Endothelial cell of umbilical vein (primary cell): ENCODE data around the gene CRACR2B.

Source experiments
- CTCF ChIP-seq, 2 donors: IDR thresholded peaks; 1 replicate in 1 of 2; 2 replicates in 1 of 2; pipeline ENCODE4 v1.5.1; 2011; ENCODE audit warnings: low read length in 2 of 2, mild to moderate bottlenecking in 2 of 2, moderate library complexity in 2 of 2, control low read depth in 1 of 2, inconsistent platforms in 1 of 2, low read depth in 1 of 2; ENCODE audit not compliant: insufficient read depth in 1 of 2; ENCODE audit errors: extremely low read depth in 1 of 2
- FOS ChIP-seq: IDR thresholded peaks from 2 replicates; pipeline ENCODE4 v1.6.1; 2011; ENCODE audit warnings: mild to moderate bottlenecking, low read length, moderate library complexity, borderline replicate concordance; ENCODE audit not compliant: insufficient read depth
- MYC ChIP-seq: IDR thresholded peaks from one replicate; pipeline ENCODE4 v1.6.1; 2011; ENCODE audit warnings: mild to moderate bottlenecking, low read depth, low read length
- POLR2A ChIP-seq: IDR thresholded peaks from 2 replicates; pipeline ENCODE4 v1.6.1; 2012; ENCODE audit warnings: low read depth, mild to moderate bottlenecking, control low read depth, low read length
- POLR2AphosphoS5 ChIP-seq: IDR thresholded peaks from 2 replicates; pipeline ENCODE4 v1.6.1; 2012; ENCODE audit warnings: low read depth, mild to moderate bottlenecking, control low read depth, low read length, moderate library complexity; ENCODE audit not compliant: insufficient read depth

- TF ChIP-seq POLR2AphosphoS5 (no peak), POLR2A (no peak), CTCF (IDR thresholded peaks at IDR 0.05; ENCODE audit: extremely low read depth in 1 of 2, insufficient read depth in 1 of 2, low read depth in 1 of 2, low read length in 2 of 2) (no peak), MYC (no peak), FOS (no peak)
These were observed 47.7 kb upstream of the CRACR2B start for GRCh38 chr11:779955-780532.
